ENCODE data around the gene PRKCE.

The PRKCE gene

DNA sequence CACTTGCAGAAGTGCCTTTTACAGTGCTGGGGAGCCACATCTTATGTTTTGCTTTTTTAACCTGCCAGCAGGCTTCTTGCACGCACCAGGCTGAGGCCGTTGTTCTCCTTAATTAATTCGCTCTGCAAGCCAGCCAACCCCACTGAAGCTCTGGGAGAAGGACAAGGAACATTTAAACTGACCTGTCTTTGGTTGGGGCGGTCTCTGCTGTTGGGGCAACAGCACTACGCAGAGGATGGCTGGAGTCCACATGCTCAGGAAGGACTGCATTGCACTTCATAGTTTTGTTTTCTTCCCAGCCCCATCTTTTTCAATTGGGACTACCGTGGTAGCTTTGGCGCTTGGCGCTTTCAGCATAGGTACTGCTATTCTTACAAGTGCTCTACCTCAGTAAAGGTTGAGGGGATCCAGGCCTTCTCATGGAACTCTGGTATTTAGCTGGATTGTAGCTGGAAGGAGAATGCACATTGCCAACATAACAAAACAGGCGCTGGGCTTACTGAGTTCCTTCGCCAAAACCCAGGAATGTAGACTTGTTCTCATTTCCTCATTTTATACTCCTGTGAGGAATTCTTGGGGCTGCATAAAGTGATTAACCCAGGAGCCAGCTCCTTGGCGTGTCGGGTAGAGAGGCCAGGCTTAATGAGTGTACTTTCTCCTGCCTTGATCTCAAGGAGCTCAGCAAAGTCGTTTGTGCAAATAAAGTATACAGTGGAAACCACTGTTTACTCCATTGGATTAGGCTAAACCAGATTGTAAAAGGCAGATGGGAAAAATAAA lies 146.2 kb downstream of the PRKCE start:
- H3K4me3 ChIP-seq (ENCODE audit: control insufficient read depth, low read depth, low read length) = no peak overlapping the region
- DNase-seq (ENCODE audit: low read depth) = no peak
- TF ChIP-seq CTCF (conservative IDR thresholded peaks at IDR 0.05; ENCODE audit: control insufficient read depth, insufficient read depth, low read depth, low read length) = no peak

- no peak for TF ChIP-seq CTCF (conservative IDR thresholded peaks at IDR 0.05; ENCODE audit: control insufficient read depth, insufficient read depth, low read depth, low read length)
- no peak overlapping the region for H3K4me3 ChIP-seq (ENCODE audit: control insufficient read depth, low read depth, low read length)
- DNase-seq (ENCODE audit: low read depth) = no peak
These were observed 148.4 kb downstream of the PRKCE start for GRCh38 chr2:45799679-45800381.

DNA sequence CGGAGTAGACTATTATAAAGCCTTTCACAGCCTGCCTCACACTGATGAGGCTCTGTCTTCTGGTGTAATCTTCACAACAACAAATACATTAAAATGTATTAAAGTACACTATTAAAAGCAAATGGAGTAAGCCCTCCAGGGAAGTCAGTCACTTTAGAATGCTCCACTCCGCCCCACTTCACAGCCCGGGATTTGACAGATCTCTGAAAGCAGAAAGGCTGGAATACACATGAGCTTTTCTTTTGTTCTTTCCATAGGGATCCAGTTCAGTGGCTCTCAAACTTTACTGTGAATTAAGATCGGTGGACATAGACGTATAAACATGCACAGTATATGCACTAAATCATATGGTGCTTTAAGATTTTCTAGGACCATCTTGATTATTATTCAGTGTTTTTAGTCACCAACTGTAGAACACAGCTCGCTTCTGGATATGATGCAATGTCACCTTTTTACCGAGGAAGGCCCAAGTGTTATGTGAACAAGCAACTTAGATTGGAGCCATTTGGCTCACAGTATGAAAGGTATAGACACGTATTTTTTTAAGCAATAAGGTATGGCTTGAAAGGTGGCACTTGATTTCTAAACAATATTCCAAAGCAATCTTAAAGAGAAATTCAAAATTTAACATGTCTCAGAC lies 151.1 kb downstream of the PRKCE start:
- no peak for DNase-seq (ENCODE audit: low read depth)
- no peak for TF ChIP-seq CTCF (conservative IDR thresholded peaks at IDR 0.05; ENCODE audit: control insufficient read depth, insufficient read depth, low read depth, low read length)
- H3K4me3 ChIP-seq (ENCODE audit: control insufficient read depth, low read depth, low read length) = no peak overlapping the region

GRCh38 chr2:45804987-45805755 lies 153.7 kb downstream of the PRKCE start:
- no peak for DNase-seq (ENCODE audit: low read depth)
- TF ChIP-seq CTCF (conservative IDR thresholded peaks at IDR 0.05; ENCODE audit: control insufficient read depth, insufficient read depth, low read depth, low read length) = no peak
- no peak overlapping the region for H3K4me3 ChIP-seq (ENCODE audit: control insufficient read depth, low read depth, low read length)

GRCh38 chr2:45806563-45807358 lies 155.3 kb downstream of the PRKCE start:
- H3K4me3 ChIP-seq (ENCODE audit: control insufficient read depth, low read depth, low read length) = no peak overlapping the region
- TF ChIP-seq CTCF (conservative IDR thresholded peaks at IDR 0.05; ENCODE audit: control insufficient read depth, insufficient read depth, low read depth, low read length) = no peak
- no peak for DNase-seq (ENCODE audit: low read depth)
